ENCODE results near the gene RYR3.

RYR3 gene

DNA sequence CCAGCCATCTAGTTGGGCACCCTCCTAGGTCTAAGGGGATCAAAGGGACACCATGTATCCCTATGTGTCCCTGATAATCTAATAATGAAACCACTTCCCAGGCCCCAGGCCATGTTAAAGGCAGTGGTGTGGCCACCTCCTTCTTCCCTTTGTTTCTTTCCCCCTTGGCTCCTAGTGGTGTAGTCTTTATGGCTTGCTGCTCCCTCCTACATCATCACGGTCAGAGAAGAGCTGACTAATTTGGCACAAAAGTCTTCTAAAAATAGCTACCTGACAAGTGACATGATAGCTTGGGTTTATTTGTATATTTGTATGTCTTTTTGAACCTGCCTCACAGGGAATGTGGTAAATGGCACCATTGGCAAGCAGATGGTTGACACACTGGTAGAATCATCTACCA is 526.5 kb downstream of the RYR3 start:
- DNase-seq (ENCODE audit: low spot score): no peak

- no peak for DNase-seq (ENCODE audit: low spot score)
These were observed 528.8 kb downstream of the RYR3 start for GRCh38 chr15:33839540-33839939.

DNA sequence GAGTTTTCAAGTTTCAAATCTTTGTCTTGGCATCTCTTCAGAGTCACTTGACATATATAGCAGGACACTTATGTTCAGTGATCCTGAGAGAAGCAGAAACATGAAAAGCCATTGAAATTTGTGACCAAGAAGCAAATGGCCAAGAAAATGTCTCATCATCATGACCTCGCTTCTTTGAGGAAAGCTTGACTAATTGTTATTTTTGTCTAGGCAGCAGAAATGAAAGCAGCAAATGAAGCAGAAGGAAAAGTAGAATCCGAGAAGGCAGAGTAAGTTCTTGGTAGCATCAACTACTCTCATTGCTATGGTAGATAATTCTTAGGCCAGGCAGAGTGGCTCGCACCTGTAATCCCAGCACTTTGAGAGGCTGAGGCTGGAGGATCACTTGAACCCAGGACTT is 529.8 kb downstream of the RYR3 start:
- DNase-seq (ENCODE audit: low spot score): no peak

- DNase-seq (ENCODE audit: low spot score): no peak
These were observed 533.4 kb downstream of the RYR3 start for GRCh38 chr15:33844186-33844585.

DNA sequence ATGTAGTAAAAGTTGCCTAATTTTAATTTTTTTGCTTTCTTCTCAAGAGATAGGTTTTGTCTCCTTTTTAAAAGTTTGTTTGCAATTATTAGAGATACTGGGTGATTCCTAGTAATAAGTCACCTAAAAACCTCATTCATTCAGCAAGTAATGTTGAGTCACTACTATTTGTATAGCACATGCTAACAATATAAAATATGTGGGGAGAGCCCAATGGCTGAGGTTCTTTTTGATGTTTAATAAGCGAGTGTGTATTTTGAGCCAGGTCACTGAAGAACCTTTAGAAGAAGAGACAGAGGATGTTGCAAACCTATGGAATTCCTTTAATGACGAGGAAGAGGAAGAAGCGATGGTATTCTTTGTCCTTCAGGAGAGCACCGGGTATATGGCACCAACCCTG is 533.8 kb downstream of the RYR3 start:
- DNase-seq (ENCODE audit: low spot score): no peak

DNA sequence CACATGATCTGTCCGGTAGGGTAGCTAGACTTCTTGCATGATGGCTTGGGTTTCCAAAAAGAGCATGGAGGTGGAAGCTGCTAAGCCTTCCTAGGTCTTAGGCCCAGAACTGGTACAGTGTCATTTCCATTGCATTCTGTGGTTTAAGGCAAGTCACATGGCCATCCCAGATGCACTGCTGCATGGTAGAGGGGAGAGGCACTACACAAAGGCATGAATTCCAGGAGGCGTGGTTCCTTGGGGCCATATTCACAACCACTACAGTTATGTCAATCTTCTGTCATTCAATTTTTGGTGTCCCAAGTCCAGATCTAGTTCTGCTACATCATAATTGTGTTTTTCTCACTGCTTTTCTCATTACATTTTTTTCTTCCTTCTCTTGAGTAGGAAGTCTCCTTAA is 535.4 kb downstream of the RYR3 start:
- DNase-seq (ENCODE audit: low spot score): no peak

DNA sequence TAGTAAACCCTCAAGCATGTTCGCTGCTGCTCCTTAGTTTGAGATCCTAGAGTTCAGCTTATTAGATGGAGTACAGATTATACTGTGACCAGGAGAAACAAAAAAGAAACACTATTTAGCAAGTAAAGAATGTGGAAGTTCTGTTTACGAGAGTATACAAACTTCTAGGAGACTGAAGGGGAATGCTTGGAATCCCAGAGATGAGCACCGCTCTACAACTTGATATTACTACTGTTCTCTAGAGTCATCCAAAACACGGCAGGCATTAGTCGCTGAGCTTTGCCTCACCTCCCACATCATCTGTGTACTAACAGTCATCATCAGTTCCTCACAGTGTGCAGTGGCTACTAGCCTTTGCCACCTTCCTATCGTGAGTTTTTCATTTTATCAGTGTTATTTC is 536.1 kb downstream of the RYR3 start:
- no peak for DNase-seq (ENCODE audit: low spot score)

- DNase-seq (ENCODE audit: low spot score): no peak
These were observed 537.2 kb downstream of the RYR3 start for GRCh38 chr15:33848011-33848410.

DNA sequence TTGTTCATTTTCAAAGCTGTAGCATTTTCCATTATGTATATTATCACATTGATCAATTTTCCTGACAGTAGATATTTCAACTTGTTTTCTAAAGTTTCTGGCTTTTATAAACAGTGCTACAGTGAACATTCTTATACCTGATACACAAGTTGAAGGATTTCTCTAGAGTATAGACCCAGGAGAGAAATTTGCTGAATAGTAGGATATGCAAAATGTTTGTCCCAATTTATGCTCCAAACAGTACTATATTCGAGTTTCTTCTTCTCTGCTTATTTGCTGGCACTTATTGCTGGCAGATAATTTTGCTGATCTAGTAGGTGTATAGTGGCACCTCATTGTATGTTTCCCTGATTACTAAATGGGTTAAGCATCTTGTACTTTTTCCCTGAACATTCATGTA is 540.3 kb downstream of the RYR3 start:
- DNase-seq (ENCODE audit: low spot score): no peak

DNA sequence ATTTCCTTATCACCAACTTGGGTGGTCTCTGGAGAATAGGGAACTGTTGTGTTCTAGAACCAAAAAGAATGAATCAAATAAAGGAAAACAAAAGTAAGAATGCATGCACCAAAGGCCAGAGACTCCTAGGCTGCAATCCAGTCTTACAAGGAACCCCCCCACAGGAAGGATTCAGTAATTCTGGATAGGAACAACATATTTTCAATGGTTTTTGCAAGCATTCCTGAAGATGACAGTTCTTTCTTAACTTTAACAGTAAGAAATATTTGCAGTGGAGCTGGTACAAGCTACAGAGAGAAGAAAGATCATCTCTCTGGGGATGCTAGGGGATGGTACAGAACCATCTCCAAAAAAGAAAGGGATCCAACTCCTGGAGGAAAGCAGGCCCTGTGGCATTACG is 541.3 kb downstream of the RYR3 start:
- DNase-seq (ENCODE audit: low spot score): no peak

DNA sequence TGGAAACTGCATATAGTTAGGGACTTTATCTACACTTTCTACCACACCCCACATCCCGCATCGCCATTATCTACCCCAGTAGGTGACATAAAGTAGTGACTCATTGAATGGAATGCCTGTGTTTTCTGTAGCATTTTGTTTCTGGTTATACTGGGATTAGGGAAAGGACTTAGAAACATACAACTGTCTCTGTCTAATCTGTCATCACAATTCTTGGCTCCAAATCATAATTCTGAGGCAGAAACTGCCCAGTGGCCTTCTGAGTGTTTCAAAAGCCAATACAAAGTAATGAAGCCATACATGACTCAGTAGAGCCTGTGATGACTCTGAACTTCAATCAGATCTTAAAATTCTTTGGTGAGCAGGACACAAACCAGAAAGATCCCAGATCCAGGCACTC is 541.8 kb downstream of the RYR3 start:
- no peak for DNase-seq (ENCODE audit: low spot score)

- DNase-seq (ENCODE audit: low spot score): no peak
These were observed 547.0 kb downstream of the RYR3 start for GRCh38 chr15:33857726-33858125.

GRCh38 chr15:33858836-33859235 is 548.1 kb downstream of the RYR3 start:
- DNase-seq (ENCODE audit: low spot score): no peak

DNA sequence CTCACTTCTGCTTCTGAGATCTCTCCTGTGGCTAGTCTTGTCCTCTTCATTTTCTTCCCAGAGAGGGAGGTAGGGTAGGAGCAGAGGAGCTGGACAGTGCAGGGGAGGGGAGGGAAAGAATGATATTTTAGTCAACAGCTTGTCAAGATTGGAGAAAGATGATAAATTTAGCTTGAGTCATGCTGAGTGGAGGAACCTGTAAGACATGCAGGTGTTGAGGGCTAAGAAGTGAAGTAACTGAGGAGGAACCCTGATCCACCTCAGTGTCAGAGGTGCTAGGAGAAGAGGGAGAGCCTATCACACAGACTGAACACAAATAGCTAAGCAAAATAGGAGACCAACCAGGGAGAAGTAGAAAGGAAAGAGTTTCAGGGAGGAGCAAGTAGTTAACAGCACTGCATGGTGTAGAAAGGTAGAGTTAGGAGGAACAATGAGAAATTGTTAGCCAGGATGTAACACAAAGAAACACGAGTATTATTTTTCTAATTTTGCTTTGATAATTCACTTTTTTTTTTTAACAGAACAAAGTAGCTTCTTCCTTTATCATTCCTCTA is 549.3 kb downstream of the RYR3 start:
- no peak for DNase-seq (ENCODE audit: low spot score)

DNA sequence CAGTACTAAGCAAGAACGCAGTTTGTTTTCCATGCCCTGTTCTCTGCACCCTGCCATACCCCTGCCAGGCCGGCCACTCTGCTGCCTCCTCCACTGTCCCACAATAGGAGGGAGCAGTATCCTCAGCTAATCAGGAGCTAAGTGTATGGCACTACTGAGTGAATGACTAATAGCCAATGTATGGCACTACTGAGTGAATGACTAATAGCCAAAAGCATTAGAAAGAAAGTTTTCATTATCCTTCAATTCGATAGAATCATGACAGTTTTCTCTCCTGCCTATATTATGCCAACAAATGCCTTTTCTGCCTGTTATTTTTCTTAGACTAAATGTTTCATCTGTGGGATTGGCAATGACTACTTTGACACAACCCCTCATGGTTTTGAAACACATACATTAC is 550.0 kb downstream of the RYR3 start:
- no peak for DNase-seq (ENCODE audit: low spot score)

- no peak for DNase-seq (ENCODE audit: low spot score)
These were observed 553.8 kb downstream of the RYR3 start for GRCh38 chr15:33864360-33865075.

GRCh38 chr15:33865416-33865815 is 554.6 kb downstream of the RYR3 start:
- DNase-seq (ENCODE audit: low spot score): no peak

- no peak for DNase-seq (ENCODE audit: low spot score)
These were observed 555.5 kb downstream of the RYR3 start for GRCh38 chr15:33866101-33866737.

- no peak for DNase-seq (ENCODE audit: low spot score)
These were observed 561.2 kb downstream of the RYR3 start for GRCh38 chr15:33871980-33872379.

GRCh38 chr15:33872416-33873106 is 561.8 kb downstream of the RYR3 start:
- DNase-seq (ENCODE audit: low spot score): no peak

DNA sequence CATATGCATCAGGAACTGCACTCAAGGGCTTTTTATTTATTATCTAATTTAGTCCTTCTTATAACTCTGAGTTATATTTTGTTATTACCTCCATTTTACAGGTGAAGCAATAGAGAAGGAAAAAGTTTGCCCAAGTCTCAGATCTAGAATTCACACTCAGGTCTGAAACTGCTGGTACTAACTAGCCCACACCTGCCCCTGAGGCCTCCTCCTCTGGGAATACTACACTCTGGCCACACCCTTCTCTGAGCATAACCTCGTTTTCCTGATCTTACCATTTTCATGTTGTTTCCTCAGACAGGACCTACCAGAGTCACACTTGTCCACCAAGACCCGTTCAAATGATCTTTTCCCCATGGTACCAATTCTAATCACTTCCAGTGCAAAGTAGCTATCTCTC is 563.4 kb downstream of the RYR3 start:
- no peak for DNase-seq (ENCODE audit: low spot score)

- DNase-seq (ENCODE audit: low spot score): no peak
These were observed 572.2 kb downstream of the RYR3 start for GRCh38 chr15:33882921-33883320.

- DNase-seq (ENCODE audit: low spot score): no peak
These were observed 577.4 kb downstream of the RYR3 start for GRCh38 chr15:33888176-33888575.
